ENCODE data around the gene SFSWAP.
"Not testable (repeated sequence)": the region's sequence is repeated elsewhere in the genome, so short reads cannot be mapped to it uniquely, and the experiment has no call there.

SFSWAP gene

DNA sequence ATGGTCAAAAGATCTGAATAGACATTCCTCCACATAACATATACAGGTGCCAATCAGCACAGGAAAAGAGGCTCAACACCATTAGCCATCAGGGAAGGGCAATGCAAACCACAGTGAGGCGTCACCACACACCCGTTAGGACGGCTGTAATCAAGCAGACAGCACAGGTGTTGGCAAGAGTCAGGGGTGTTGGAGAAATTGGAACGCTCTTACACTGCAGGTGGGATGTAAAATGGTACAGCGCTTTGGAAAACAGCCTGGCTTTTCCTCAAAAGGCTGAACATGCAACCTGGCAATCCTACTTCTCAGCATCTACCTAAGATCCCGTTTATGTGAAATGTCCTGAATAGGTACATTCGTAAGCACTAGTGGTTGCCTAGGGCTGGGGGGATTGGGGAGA lies 95.8 kb downstream of the SFSWAP start:
- Histone ChIP-seq H3K4me3 (ENCODE audit: low read depth, low read length) (no peak overlapping the region), H3K27ac (no peak overlapping the region), H3K9me3 (ENCODE audit: severe bottlenecking) (no peaks in the 10 kb centered on the region), H3K36me3 (peaks cover 6% of the 10 kb centered on the region; the same call in 1 of the 2 replicates), H3K27me3 (ENCODE audit: insufficient read depth, low read depth, severe bottlenecking) (no peaks in the 10 kb centered on the region)
- no peak for DNase-seq
- TF ChIP-seq, protein P1, sequence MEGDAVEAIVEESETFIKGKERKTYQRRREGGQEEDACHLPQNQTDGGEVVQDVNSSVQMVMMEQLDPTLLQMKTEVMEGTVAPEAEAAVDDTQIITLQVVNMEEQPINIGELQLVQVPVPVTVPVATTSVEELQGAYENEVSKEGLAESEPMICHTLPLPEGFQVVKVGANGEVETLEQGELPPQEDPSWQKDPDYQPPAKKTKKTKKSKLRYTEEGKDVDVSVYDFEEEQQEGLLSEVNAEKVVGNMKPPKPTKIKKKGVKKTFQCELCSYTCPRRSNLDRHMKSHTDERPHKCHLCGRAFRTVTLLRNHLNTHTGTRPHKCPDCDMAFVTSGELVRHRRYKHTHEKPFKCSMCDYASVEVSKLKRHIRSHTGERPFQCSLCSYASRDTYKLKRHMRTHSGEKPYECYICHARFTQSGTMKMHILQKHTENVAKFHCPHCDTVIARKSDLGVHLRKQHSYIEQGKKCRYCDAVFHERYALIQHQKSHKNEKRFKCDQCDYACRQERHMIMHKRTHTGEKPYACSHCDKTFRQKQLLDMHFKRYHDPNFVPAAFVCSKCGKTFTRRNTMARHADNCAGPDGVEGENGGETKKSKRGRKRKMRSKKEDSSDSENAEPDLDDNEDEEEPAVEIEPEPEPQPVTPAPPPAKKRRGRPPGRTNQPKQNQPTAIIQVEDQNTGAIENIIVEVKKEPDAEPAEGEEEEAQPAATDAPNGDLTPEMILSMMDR (IDR thresholded peaks at IDR 0.05; ENCODE audit: low read depth, low read length): no peak

- Histone ChIP-seq H3K36me3 (no peaks in the 10 kb centered on the region), H3K9me3 (ENCODE audit: severe bottlenecking) (no peaks in the 10 kb centered on the region), H3K4me3 (ENCODE audit: low read depth, low read length) (no peak overlapping the region), H3K27me3 (ENCODE audit: insufficient read depth, low read depth, severe bottlenecking) (no peaks in the 10 kb centered on the region), H3K27ac (no peak overlapping the region)
- DNase-seq: no peak
- TF ChIP-seq, protein P1 (IDR thresholded peaks at IDR 0.05; ENCODE audit: low read depth, low read length): no peak
These were observed 98.0 kb downstream of the SFSWAP start for GRCh38 chr12:131808744-131809371.

DNA sequence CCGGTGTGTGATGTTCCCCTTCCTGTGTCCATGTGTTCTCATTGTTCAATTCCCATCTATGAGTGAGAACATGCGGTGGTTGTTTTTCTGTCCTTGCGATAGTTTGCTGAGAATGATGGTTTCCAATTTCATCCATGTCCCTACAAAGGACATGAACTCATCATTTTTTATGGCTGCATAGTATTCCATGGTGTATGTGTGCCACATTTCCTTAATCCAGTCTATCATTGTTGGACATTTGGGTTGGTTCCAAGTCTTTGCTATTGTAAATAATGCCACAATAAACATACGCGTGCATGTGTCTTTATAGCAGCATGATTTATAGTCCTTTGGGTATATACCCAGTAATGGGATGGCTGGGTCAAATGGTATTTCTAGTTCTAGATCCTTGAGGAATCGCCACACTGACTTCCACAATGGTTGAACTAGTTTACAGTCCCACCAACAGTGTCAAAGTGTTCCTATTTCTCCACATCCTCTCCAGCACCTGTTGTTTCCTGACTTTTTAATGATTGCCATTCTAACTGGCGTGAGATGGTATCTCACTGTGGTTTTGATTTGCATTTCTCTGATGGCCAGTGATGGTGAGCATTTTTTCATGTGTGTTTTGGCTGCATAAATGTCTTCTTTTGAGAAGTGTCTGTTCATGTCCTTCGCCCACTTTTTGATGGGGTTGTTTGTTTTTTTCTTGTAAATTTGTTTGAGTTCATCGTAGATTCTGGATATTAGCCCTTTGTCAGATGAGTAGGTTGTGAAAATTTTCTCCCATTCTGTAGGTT lies 98.8 kb downstream of the SFSWAP start:
- H3K9me3 ChIP-seq (ENCODE audit: severe bottlenecking); DNase-seq; H3K27ac ChIP-seq; H3K36me3 ChIP-seq; H3K4me3 ChIP-seq (ENCODE audit: low read depth, low read length); H3K27me3 ChIP-seq (ENCODE audit: insufficient read depth, low read depth, severe bottlenecking): not testable (repeated sequence)

DNA sequence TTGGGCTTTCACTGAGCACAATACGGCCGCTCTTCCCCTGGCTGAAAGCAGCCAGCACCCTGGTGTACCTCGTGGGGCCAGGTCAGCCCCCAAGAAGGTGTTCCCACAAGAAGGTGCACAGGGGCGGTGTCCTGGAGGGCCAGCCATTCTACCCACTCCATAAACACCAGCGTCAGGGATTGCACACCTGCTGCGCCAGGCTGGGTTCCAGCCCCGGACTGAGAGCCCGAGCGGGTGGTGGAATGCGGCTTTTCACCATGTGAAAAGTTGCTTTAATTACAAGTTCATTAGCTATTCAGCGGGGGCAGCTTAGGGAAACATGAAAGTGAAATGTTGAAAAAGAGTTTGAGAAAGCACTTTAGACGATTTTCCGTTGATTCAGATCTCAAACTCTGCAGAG lies 99.8 kb downstream of the SFSWAP start:
- Histone ChIP-seq H3K4me3 (ENCODE audit: low read depth, low read length) (no peak overlapping the region), H3K27me3 (ENCODE audit: insufficient read depth, low read depth, severe bottlenecking) (no peaks in the 10 kb centered on the region), H3K36me3 (no peaks in the 10 kb centered on the region), H3K27ac (no peak overlapping the region), H3K9me3 (ENCODE audit: severe bottlenecking) (no peaks in the 10 kb centered on the region)
- TF ChIP-seq, protein P1 (IDR thresholded peaks at IDR 0.05; ENCODE audit: low read depth, low read length): no peak
- no peak for DNase-seq

- no peaks in the 10 kb centered on the region for H3K36me3 ChIP-seq
These were observed 104.2 kb downstream of the SFSWAP start for GRCh38 chr12:131815131-131815530.

GRCh38 chr12:131816495-131816894 lies 105.6 kb downstream of the SFSWAP start:
- Histone ChIP-seq H3K27me3 (ENCODE audit: insufficient read depth, low read depth, severe bottlenecking) (no peaks in the 10 kb centered on the region), H3K9me3 (ENCODE audit: severe bottlenecking) (no peaks in the 10 kb centered on the region), H3K27ac (no peak overlapping the region), H3K36me3 (no peaks in the 10 kb centered on the region), H3K4me3 (ENCODE audit: low read depth, low read length) (no peak overlapping the region)
- no peak for DNase-seq
- TF ChIP-seq, protein P1 (IDR thresholded peaks at IDR 0.05; ENCODE audit: low read depth, low read length): no peak

More at GRCh38 chr12:131815131-131815530, 104.2 kb downstream of the SFSWAP start:
- Histone ChIP-seq H3K27ac (no peak overlapping the region), H3K27me3 (ENCODE audit: insufficient read depth, low read depth, severe bottlenecking) (no peaks in the 10 kb centered on the region), H3K9me3 (ENCODE audit: severe bottlenecking) (no peaks in the 10 kb centered on the region), H3K4me3 (ENCODE audit: low read depth, low read length) (no peak overlapping the region)
- no peak for DNase-seq
- TF ChIP-seq, protein P1 (IDR thresholded peaks at IDR 0.05; ENCODE audit: low read depth, low read length): no peak
